Activated CD8-positive, alpha-beta T cell treated with anti-CD3 and anti-CD28 coated beads for 36 hours (primary cell): ENCODE measurements around the gene GZMH. TPM values are rescaled to one million over a fixed set of nuclear protein-coding genes. Genes with fewer than 3 reads are reported as not detected.

Experiments
- ATAC-seq: fragments of 200-7000 bp; cut with Tn5 transposase; one replicate; pipeline ENCODE4 v1.10.0; 2021; ENCODE audit warnings: mild to moderate bottlenecking, moderate library complexity
- CTCF ChIA-PET: fragments of 350-600 bp; sonication (Branson Sonifier 250); formaldehyde crosslinking; loops from one replicate; lab custom pipeline; 2021; ENCODE audit warnings: antibody characterized with exemption; lab: Charles Lee
- POLR2A ChIA-PET: fragments of 350-600 bp; sonication (Branson Sonifier 250); formaldehyde crosslinking; loops from one replicate; lab custom pipeline; 2021; ENCODE audit warnings: antibody characterized with exemption; lab: Charles Lee
- DNase-seq: peaks from one replicate; pipeline ENCODE4 v3.0.0-alpha.2; 2020
- H3K27ac Mint-ChIP-seq: one replicate; pipeline ENCODE4 v1.8.0; 2021; ENCODE audit warnings: mild to moderate bottlenecking, mixed read lengths
- H3K27me3 Mint-ChIP-seq: one replicate; pipeline ENCODE4 v1.8.0; 2021; ENCODE audit warnings: mixed read lengths
- H3K36me3 Mint-ChIP-seq: one replicate; pipeline ENCODE4 v1.8.0; 2021; ENCODE audit warnings: low read depth, mixed read lengths
- H3K4me1 Mint-ChIP-seq: one replicate; pipeline ENCODE4 v1.8.0; 2021; ENCODE audit warnings: low read depth, mixed read lengths
- H3K4me3 Mint-ChIP-seq: one replicate; pipeline ENCODE4 v1.8.0; 2021; ENCODE audit warnings: mild to moderate bottlenecking, moderate library complexity, mixed read lengths
- H3K9me3 Mint-ChIP-seq: one replicate; pipeline ENCODE4 v1.8.0; 2021; ENCODE audit warnings: mixed read lengths
- intact Hi-C: fragments of 100-400 bp; cut with micrococcal nuclease; formaldehyde crosslinking; loops from one replicate; pipeline ENCODE4 v1.10.0; 2022
- total RNA-seq, 2 experiments: library from RNA; stranded (reverse); gene quantifications; one replicate each; pipeline ENCODE4 v1.2.3, GENCODE V29; 2021
- TF ChIP-seq, protein P1 (sequence below): fragments of 200-600 bp; IDR thresholded peaks from one replicate; pipeline ENCODE4 v1.8.0; 2022; ENCODE audit warnings: antibody characterized with exemption, mild to moderate bottlenecking

Gene GZMH
- total RNA-seq, 2 experiments from 2014 or later, result 55.0 to 61.3 TPM

DNA sequence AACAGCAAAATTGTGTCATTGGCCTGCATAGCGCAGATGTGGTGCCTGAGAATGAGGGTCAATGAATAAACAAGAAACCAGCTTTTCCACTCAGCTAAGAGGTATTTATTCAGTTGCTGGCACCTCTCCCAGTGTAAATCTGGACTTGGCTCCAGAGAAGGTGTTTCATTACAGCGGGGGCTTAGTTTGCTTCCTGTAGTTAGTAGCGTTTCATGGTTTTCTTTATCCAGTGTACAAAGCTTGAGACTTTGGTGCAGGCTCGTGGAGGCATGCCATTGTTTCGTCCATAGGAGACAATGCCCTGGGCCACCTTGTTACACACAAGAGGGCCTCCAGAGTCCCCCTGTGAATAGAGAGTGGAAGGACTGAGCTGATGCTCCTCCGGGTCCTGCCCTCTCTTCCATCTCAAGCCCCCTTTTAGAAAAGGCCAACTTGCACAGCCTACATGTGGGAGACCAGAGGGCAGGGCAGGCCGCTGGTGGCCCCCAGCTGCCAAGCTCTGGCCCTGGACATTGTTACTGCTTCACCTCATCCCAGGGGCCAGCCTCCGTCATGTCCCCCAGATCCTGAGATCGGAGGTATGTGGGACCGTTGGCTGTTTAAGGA, 21.5 kb upstream of the GZMH start:
- Mint-ChIP-seq H3K27me3 (no peaks in the 10 kb centered on the region), H3K36me3 (peaks cover 51% of the 10 kb centered on the region), H3K4me1 (peaks cover 43% of the 10 kb centered on the region), H3K9me3 (peaks cover 2% of the 10 kb centered on the region), H3K4me3 (peak overlapping the region; percentile 93), H3K27ac (peak overlapping the region; percentile 95)
- DNase-seq, result no peak
- intact Hi-C loops, result loop anchor here (5.0 kb wide), 1 partner anchor 61 kb away; no protein-coding TSS in a partner anchor
- ChIA-PET CTCF (interaction anchor here (0.8 to 4.0 kb wide), 5 partner anchors 22 to 78 kb away, joined by 3 to 20 read pairs (median 3); no protein-coding TSS in a partner anchor), POLR2A (interaction anchor here (1.1 to 1.7 kb wide), 5 partner anchors 18 to 49 kb away, joined by 3 to 6 read pairs (median 5); partner anchors contain the start of gene GZMH)
- TF ChIP-seq, protein P1, sequence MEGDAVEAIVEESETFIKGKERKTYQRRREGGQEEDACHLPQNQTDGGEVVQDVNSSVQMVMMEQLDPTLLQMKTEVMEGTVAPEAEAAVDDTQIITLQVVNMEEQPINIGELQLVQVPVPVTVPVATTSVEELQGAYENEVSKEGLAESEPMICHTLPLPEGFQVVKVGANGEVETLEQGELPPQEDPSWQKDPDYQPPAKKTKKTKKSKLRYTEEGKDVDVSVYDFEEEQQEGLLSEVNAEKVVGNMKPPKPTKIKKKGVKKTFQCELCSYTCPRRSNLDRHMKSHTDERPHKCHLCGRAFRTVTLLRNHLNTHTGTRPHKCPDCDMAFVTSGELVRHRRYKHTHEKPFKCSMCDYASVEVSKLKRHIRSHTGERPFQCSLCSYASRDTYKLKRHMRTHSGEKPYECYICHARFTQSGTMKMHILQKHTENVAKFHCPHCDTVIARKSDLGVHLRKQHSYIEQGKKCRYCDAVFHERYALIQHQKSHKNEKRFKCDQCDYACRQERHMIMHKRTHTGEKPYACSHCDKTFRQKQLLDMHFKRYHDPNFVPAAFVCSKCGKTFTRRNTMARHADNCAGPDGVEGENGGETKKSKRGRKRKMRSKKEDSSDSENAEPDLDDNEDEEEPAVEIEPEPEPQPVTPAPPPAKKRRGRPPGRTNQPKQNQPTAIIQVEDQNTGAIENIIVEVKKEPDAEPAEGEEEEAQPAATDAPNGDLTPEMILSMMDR, result no peak
- ATAC-seq, result no peak

DNA sequence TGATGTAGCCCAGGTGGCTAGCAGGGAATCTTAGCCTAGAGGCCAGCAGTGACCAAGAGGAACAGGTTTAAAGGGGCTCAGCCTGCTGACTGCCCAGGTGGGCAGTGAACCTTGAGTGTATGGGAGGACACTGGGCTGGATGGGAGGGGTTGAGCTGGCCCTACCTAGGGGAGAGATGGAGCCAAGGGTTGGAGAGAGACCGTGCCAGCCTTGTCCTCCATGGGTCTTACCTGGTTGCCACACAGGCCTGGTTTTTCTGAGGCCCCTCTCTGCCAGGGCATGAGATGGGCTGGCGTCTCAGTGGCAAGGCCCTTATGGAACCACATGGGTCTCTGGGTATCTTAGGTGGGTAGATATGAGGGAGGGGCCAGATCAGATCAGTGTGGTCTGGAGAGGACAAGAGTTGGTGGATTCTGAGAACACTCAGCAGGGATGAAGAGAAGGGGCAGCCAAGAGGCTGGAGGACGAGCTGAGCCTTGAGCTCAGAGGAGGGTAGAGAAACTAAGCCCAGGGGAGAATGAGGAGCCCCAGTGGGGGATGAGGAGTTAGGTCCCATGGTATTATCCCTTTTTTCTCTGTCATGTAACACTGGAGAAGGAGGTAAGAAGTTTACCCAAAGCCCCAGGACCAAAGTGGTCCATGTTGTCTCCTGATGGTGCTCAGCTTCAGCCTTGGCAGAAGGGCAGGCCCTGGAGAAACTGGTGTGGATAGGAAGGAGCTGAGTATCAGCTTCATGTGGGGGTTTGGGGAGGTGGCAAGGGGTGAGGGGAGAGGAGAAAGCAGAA, 20.8 kb upstream of the GZMH start:
- Mint-ChIP-seq H3K27me3 (no peaks in the 10 kb centered on the region), H3K27ac (peak overlapping the region; percentile 95), H3K36me3 (peaks cover 51% of the 10 kb centered on the region), H3K9me3 (peaks cover 2% of the 10 kb centered on the region), H3K4me1 (peaks cover 42% of the 10 kb centered on the region), H3K4me3 (peak overlapping the region; percentile 93)
- DNase-seq (no peak), ATAC-seq (peak; percentile 12)
- TF ChIP-seq, protein P1, result no peak
- ChIA-PET CTCF (interaction anchor here (0.8 to 1.4 kb wide), 4 partner anchors 22 to 79 kb away, joined by 3 read pairs; no protein-coding TSS in a partner anchor), POLR2A (interaction anchor here (1.1 to 1.7 kb wide), 5 partner anchors 18 to 50 kb away, joined by 3 to 6 read pairs (median 5); partner anchors contain the start of gene GZMH)
- intact Hi-C loops, result loop anchor here (5.0 kb wide), 1 partner anchor 62 kb away; no protein-coding TSS in a partner anchor

- Mint-ChIP-seq H3K36me3 (peaks cover 51% of the 10 kb centered on the region), H3K27me3 (no peaks in the 10 kb centered on the region), H3K9me3 (peaks cover 2% of the 10 kb centered on the region), H3K4me3 (peak overlapping the region; percentile 93), H3K27ac (peak overlapping the region; percentile 95), H3K4me1 (peaks cover 35% of the 10 kb centered on the region)
- TF ChIP-seq, protein P1, result no peak
- intact Hi-C loops, result no loop called here
- ChIA-PET POLR2A (interaction anchor here (1.2 kb wide), 1 partner anchor 20 kb away, joined by 3 read pairs; the partner anchor contains the start of gene GZMH), CTCF (interaction anchor here (1.6 kb wide), 1 partner anchor 21 kb away, joined by 4 read pairs; no protein-coding TSS in a partner anchor)
- ATAC-seq (no peak), DNase-seq (no peak)
Observed at GRCh38 chr14:24629521-24629920, 20.0 kb upstream of the GZMH start.

DNA sequence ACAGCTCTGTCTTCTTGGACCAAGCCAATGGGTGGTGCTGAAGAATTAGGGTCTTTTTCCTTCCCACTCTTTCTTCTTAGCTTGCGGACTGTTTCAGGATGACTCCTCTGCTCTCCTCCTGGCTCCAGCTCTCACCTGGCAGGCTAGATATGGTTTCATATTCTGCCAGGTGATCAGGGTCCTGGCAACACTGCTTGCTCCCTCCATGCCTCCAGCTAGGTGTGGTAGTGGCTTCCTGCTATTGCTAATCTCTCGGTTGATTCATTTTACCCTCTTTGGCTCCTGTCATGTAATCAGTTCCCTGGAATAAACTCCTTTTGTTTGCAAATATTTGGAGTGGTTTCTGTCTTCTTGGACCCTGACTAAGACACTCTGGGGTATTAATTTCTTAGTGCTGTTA, 4.3 kb upstream of the GZMH start:
- ChIA-PET POLR2A (interaction anchor here (1.0 kb wide), 1 partner anchor 50 kb away, joined by 3 read pairs; no protein-coding TSS in a partner anchor), CTCF (interaction anchor here (1.4 to 3.9 kb wide), 3 partner anchors 8 to 48 kb away, joined by 4 to 18 read pairs (median 5); partner anchors contain the start of gene GZMB)
- intact Hi-C loops, result no loop called here
- peaks cover 57% of the 10 kb centered on the region for H3K4me1 Mint-ChIP-seq
- TF ChIP-seq, protein P1, result no peak
- no peaks in the 10 kb centered on the region for H3K36me3 Mint-ChIP-seq
- H3K4me3 Mint-ChIP-seq, result no peak overlapping the region
- H3K27ac Mint-ChIP-seq, result no peak overlapping the region
- no peak for ATAC-seq
- H3K9me3 Mint-ChIP-seq, result peaks cover 8% of the 10 kb centered on the region
- no peak for DNase-seq
- no peaks in the 10 kb centered on the region for H3K27me3 Mint-ChIP-seq
